ENCODE results near the gene KCNQ1.

Gene KCNQ1

DNA sequence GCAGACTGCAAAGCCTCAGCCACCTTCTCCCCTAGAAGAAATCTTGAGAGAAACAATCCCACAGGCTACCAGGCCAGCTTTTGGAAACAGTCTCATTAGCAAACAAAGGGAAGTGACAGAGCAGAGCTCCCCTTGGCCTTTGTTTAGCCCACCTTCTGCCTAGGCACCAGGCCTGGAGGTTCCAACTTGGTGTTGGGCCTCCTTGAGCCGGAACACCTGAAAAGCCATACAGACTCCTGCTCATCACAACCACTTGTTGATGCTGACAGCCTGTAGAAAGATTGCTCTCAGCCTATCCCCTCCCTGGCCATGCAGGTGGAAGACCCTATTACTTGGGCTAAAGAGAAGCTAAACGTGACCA, 228.4 kb downstream of the KCNQ1 start:
- Histone ChIP-seq H3K27me3 (replicated peaks; ENCODE audit: control insufficient read depth, insufficient read depth, low read length) (no peaks in the 10 kb centered on the region), H3K4me3 (replicated peaks; ENCODE audit: low read depth, low read length) (no peak overlapping the region), H3K36me3 (ENCODE audit: control insufficient read depth, insufficient read depth, low read length) (no peaks in the 10 kb centered on the region)
- TF ChIP-seq, protein P1, sequence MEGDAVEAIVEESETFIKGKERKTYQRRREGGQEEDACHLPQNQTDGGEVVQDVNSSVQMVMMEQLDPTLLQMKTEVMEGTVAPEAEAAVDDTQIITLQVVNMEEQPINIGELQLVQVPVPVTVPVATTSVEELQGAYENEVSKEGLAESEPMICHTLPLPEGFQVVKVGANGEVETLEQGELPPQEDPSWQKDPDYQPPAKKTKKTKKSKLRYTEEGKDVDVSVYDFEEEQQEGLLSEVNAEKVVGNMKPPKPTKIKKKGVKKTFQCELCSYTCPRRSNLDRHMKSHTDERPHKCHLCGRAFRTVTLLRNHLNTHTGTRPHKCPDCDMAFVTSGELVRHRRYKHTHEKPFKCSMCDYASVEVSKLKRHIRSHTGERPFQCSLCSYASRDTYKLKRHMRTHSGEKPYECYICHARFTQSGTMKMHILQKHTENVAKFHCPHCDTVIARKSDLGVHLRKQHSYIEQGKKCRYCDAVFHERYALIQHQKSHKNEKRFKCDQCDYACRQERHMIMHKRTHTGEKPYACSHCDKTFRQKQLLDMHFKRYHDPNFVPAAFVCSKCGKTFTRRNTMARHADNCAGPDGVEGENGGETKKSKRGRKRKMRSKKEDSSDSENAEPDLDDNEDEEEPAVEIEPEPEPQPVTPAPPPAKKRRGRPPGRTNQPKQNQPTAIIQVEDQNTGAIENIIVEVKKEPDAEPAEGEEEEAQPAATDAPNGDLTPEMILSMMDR (IDR thresholded peaks at IDR 0.05; ENCODE audit: insufficient read depth, low read length, poor library complexity, severe bottlenecking): no peak
- no peak for DNase-seq (ENCODE audit: extremely low read depth, insufficient read length)

DNA sequence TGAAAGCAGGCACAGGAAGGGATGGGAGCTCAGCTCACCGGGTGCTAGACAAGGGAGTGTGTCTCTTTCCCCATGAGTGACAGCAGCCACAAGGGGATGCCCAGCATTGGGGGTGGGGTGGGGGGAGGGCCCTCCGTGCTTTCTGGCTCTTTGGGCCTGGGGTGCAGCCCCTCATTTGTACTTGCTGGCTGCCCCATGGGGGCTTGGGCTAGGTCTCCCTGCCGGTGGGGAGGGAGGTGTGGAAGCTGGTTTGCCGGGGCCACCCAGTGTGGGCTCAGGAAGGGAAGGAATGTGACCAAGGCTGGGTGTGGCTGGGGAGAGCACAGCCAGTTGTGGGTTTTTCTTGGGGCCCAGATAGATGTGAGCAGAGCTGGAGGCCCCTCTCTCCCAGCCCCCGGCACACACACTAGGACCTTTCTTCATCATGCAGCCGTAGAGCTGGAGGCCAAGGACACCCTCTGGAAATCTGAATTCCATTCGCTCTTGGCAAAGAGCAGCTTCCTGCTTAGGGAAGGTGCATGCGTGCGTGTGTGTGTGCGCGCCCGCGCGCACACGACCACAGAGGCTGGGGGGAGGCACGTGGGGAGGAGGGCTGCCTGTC, 229.2 kb downstream of the KCNQ1 start:
- no peak for DNase-seq (ENCODE audit: extremely low read depth, insufficient read length)
- H3K27me3 ChIP-seq (replicated peaks; ENCODE audit: control insufficient read depth, insufficient read depth, low read length): no peaks in the 10 kb centered on the region
- H3K36me3 ChIP-seq (ENCODE audit: control insufficient read depth, insufficient read depth, low read length): no peaks in the 10 kb centered on the region
- no peak overlapping the region for H3K4me3 ChIP-seq (replicated peaks; ENCODE audit: low read depth, low read length)
- TF ChIP-seq, protein P1 (IDR thresholded peaks at IDR 0.05; ENCODE audit: insufficient read depth, low read length, poor library complexity, severe bottlenecking): no peak

DNA sequence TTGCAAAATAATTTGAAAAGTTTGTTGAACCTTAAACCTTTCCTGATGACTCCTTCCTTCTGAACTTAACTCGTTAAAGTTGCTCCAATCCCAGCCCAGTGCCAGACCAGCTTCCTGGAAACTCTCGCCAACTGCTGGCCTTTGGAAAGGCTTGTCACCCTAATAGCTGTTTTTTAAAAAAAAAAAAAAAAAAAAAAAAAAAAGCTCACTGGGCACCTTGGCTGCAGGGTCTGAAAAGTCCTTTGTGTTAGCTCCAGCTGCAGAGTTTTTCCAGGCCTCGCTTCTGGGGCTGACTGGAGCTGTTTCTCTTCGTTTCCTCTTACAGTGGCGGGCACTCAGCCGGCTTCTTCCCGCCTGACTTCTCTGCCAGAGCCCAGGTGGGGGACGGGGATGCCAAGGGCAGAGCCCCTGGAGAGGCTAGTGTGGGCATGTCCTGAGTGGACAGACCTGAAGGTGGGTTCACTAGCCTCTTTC, 229.9 kb downstream of the KCNQ1 start:
- H3K4me3 ChIP-seq (replicated peaks; ENCODE audit: low read depth, low read length): no peak overlapping the region
- no peak for DNase-seq (ENCODE audit: extremely low read depth, insufficient read length)
- TF ChIP-seq, protein P1 (IDR thresholded peaks at IDR 0.05; ENCODE audit: insufficient read depth, low read length, poor library complexity, severe bottlenecking): no peak
- no peaks in the 10 kb centered on the region for H3K36me3 ChIP-seq (ENCODE audit: control insufficient read depth, insufficient read depth, low read length)
- no peaks in the 10 kb centered on the region for H3K27me3 ChIP-seq (replicated peaks; ENCODE audit: control insufficient read depth, insufficient read depth, low read length)

DNA sequence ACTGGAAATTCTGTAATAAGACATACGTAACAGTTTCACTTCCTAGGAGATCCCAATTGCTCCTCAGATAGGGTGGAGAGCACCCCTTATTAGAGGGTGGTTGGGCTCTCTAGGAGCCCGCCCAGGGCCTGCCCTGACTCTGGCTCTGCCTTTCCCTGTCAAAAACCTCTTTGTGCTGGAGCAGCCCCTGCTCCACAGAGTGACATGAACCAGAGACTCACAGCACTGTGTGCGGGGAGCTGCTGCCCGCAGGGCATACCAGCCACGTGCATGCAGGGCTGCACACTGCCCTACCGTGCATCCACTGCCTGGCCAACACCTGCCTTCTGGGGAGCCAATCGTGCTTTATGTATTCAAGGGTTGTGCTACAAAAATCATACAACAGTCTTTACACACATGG, 230.7 kb downstream of the KCNQ1 start:
- H3K36me3 ChIP-seq (ENCODE audit: control insufficient read depth, insufficient read depth, low read length): no peaks in the 10 kb centered on the region
- TF ChIP-seq, protein P1 (IDR thresholded peaks at IDR 0.05; ENCODE audit: insufficient read depth, low read length, poor library complexity, severe bottlenecking): no peak
- H3K4me3 ChIP-seq (replicated peaks; ENCODE audit: low read depth, low read length): no peak overlapping the region
- no peaks in the 10 kb centered on the region for H3K27me3 ChIP-seq (replicated peaks; ENCODE audit: control insufficient read depth, insufficient read depth, low read length)
- no peak for DNase-seq (ENCODE audit: extremely low read depth, insufficient read length)

DNA sequence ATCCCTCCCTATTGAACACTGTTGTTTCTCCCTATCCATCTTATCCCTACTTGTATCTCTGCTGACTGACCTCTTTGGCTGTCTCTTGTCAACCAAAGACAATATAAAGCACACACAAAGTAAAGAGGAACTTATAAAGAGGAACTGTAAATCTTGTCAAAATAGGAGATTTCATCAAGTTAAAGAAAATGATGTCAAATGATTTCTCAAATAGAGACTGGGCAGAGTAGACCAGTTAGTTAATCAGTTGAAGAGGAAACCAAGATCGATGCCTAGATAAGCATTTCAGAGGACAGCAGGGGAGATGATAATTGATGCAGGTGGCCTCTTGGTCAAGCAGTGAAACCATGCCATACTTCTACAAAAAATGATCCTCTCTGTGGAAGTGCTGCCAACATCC, 232.3 kb downstream of the KCNQ1 start:
- no peak overlapping the region for H3K4me3 ChIP-seq (replicated peaks; ENCODE audit: low read depth, low read length)
- no peaks in the 10 kb centered on the region for H3K27me3 ChIP-seq (replicated peaks; ENCODE audit: control insufficient read depth, insufficient read depth, low read length)
- TF ChIP-seq, protein P1 (IDR thresholded peaks at IDR 0.05; ENCODE audit: insufficient read depth, low read length, poor library complexity, severe bottlenecking): no peak
- DNase-seq (ENCODE audit: extremely low read depth, insufficient read length): no peak
- H3K36me3 ChIP-seq (ENCODE audit: control insufficient read depth, insufficient read depth, low read length): no peaks in the 10 kb centered on the region

DNA sequence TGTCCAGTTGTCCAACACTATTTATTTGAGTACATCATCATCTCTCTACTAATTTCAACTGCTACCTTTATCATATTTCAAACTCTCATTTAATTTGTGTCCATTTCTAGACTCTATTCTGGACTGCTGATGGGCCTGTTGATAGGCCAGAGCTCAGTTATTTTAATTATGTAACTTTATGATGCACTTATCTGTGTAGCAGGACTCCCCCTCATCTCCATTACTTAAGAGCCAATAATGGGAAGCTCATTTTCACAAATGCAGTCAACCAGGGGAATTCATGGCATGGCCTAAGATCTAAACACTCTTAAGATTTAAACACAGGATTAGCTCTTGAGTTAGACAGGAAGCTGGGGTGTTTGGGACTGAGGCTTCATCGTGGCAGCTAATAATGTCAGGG, 233.6 kb downstream of the KCNQ1 start:
- H3K27me3 ChIP-seq (replicated peaks; ENCODE audit: control insufficient read depth, insufficient read depth, low read length): no peaks in the 10 kb centered on the region
- no peak overlapping the region for H3K4me3 ChIP-seq (replicated peaks; ENCODE audit: low read depth, low read length)
- TF ChIP-seq, protein P1 (IDR thresholded peaks at IDR 0.05; ENCODE audit: insufficient read depth, low read length, poor library complexity, severe bottlenecking): no peak
- DNase-seq (ENCODE audit: extremely low read depth, insufficient read length): no peak
- no peaks in the 10 kb centered on the region for H3K36me3 ChIP-seq (ENCODE audit: control insufficient read depth, insufficient read depth, low read length)

Measured in GM06990 (cell line).